ENCODE data around the gene SNED1. TPM values are rescaled to one million over a fixed set of nuclear protein-coding genes. Genes with fewer than 3 reads are reported as not detected.

SNED1 gene
- total RNA-seq, 2 experiments from 2014 or later: 2.8 to 13.6 TPM

DNA sequence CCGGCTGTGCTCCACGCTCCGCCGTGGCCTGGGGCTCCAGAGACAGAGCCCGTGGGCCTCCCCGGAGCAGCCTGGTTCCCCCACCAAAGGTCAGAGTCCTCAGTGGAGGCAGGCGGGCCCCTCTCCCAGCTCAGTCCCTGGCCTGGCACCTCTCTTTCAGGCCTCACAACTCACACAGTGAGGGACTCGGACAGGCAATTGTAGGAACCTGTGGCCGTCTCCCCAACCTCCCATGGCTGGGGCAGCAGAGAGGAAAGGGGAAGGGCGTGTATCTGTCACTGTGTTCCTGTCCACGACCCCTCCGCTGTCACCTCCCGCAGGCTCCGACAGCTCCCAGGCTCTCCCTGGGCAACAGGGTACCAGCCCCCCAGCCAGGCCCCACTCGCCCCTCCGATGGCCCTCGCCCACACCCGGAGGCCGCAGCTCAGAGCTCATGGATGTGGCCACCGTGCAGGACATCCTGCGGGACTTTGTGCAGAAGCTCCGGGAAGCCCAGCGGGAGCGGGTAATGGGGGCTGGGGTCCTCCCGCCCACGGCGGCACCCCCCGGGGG is 32.4 kb upstream of the SNED1 start:
- H4K20me1 ChIP-seq (ENCODE audit: insufficient read depth, low read length): no peaks in the 10 kb centered on the region
- H3K79me2 ChIP-seq (ENCODE audit: insufficient read depth, low read depth, low read length): no peaks in the 10 kb centered on the region
- POLR2A ChIA-PET: no interaction called here
- H3K9me2 ChIP-seq (ENCODE audit: insufficient read depth, low read length): no peaks in the 10 kb centered on the region
- no peak overlapping the region for H3K27ac ChIP-seq (ENCODE audit: low read depth, low read length, poor library complexity, severe bottlenecking)
- CTCF ChIA-PET (ENCODE audit: unreplicated experiment): no interaction called here
- TF ChIP-seq CTCF (conservative IDR thresholded peaks at IDR 0.05; ENCODE audit: low read length): no peak
- TF ChIP-seq EZH2phosphoT487 (IDR thresholded peaks at IDR 0.05; ENCODE audit: borderline replicate concordance, low read depth, low read length): no peak
- no peak overlapping the region for H3K4me3 ChIP-seq (ENCODE audit: low read depth, low read length, poor library complexity, severe bottlenecking)
- DNase-seq (ENCODE audit: low spot score): no peak
- no peaks in the 10 kb centered on the region for H3K4me1 ChIP-seq (ENCODE audit: insufficient read depth, low read length, poor library complexity, severe bottlenecking)
- no TSS peak for BruUV-seq (replicated peaks)
- H3K4me2 ChIP-seq (ENCODE audit: low read length): no peak overlapping the region
- H2AFZ ChIP-seq (ENCODE audit: low read length): no peak overlapping the region
- no peaks in the 10 kb centered on the region for H3K9me3 ChIP-seq (ENCODE audit: low read length)
- H3K36me3 ChIP-seq (ENCODE audit: insufficient read depth, low read length): no peaks in the 10 kb centered on the region
- intact Hi-C loops (cut with micrococcal nuclease; ENCODE audit: unreplicated experiment): no loop called here

DNA sequence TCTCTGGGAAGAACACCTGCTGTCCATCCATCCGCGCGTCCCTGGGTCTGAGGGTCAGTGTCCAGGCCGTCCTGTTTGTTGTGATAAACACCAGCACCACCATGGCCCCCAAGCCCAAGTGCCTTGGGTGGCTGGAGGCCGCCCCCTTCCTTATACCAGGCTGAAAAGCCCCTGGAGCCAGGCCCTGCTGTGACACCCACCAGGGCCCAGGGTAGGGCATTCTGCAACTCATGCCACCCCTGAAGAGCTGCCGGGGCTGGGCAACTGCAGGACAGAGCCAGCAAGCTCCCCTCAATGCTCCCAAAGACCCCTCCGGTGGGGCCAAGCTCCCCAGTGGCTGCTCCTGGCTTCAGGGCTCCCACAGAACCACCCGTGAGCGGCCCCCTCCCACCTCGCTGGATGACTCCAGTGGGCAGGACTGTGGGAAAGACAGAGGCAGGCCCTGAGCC is 31.9 kb upstream of the SNED1 start:
- H3K4me3 ChIP-seq (ENCODE audit: low read depth, low read length, poor library complexity, severe bottlenecking): no peak overlapping the region
- no peak for DNase-seq (ENCODE audit: low spot score)
- no peaks in the 10 kb centered on the region for H3K9me2 ChIP-seq (ENCODE audit: insufficient read depth, low read length)
- no peak overlapping the region for H2AFZ ChIP-seq (ENCODE audit: low read length)
- no peaks in the 10 kb centered on the region for H3K4me1 ChIP-seq (ENCODE audit: insufficient read depth, low read length, poor library complexity, severe bottlenecking)
- TF ChIP-seq CTCF (conservative IDR thresholded peaks at IDR 0.05; ENCODE audit: low read length): no peak
- TF ChIP-seq EZH2phosphoT487 (IDR thresholded peaks at IDR 0.05; ENCODE audit: borderline replicate concordance, low read depth, low read length): no peak
- no peaks in the 10 kb centered on the region for H3K36me3 ChIP-seq (ENCODE audit: insufficient read depth, low read length)
- intact Hi-C loops (cut with micrococcal nuclease; ENCODE audit: unreplicated experiment): no loop called here
- no peak overlapping the region for H3K27ac ChIP-seq (ENCODE audit: low read depth, low read length, poor library complexity, severe bottlenecking)
- POLR2A ChIA-PET: no interaction called here
- no peaks in the 10 kb centered on the region for H3K9me3 ChIP-seq (ENCODE audit: low read length)
- no peaks in the 10 kb centered on the region for H4K20me1 ChIP-seq (ENCODE audit: insufficient read depth, low read length)
- H3K4me2 ChIP-seq (ENCODE audit: low read length): no peak overlapping the region
- no TSS peak for BruUV-seq (replicated peaks)
- CTCF ChIA-PET (ENCODE audit: unreplicated experiment): no interaction called here
- no peaks in the 10 kb centered on the region for H3K79me2 ChIP-seq (ENCODE audit: insufficient read depth, low read depth, low read length)

- Histone ChIP-seq H3K4me1 (ENCODE audit: insufficient read depth, low read length, poor library complexity, severe bottlenecking) (no peaks in the 10 kb centered on the region), H3K9me3 (ENCODE audit: low read length) (no peaks in the 10 kb centered on the region), H2AFZ (ENCODE audit: low read length) (no peak overlapping the region), H3K27ac (ENCODE audit: low read depth, low read length, poor library complexity, severe bottlenecking) (no peak overlapping the region), H4K20me1 (ENCODE audit: insufficient read depth, low read length) (no peaks in the 10 kb centered on the region), H3K4me2 (ENCODE audit: low read length) (no peak overlapping the region), H3K4me3 (ENCODE audit: low read depth, low read length, poor library complexity, severe bottlenecking) (no peak overlapping the region), H3K36me3 (ENCODE audit: insufficient read depth, low read length) (no peaks in the 10 kb centered on the region), H3K9me2 (ENCODE audit: insufficient read depth, low read length) (no peaks in the 10 kb centered on the region), H3K79me2 (ENCODE audit: insufficient read depth, low read depth, low read length) (no peaks in the 10 kb centered on the region)
- intact Hi-C loops (cut with micrococcal nuclease; ENCODE audit: unreplicated experiment): no loop called here
- TF ChIP-seq CTCF (conservative IDR thresholded peaks at IDR 0.05; ENCODE audit: low read length): no peak
- no peak for TF ChIP-seq EZH2phosphoT487 (IDR thresholded peaks at IDR 0.05; ENCODE audit: borderline replicate concordance, low read depth, low read length)
- ChIA-PET CTCF (ENCODE audit: unreplicated experiment) (no interaction called here), POLR2A (no interaction called here)
- no TSS peak for BruUV-seq (replicated peaks)
- no peak for DNase-seq (ENCODE audit: low spot score)
Observed at GRCh38 chr2:240966906-240967680, 31.3 kb upstream of the SNED1 start.

Data from OCI-LY7 (cell line).